Measurements from ENCODE around the gene SEC62.
"Not testable (repeated sequence)": the region's sequence is repeated elsewhere in the genome, so short reads cannot be mapped to it uniquely, and the experiment has no call there.

SEC62 gene

GRCh38 chr3:169968224-169968885, 1.7 kb downstream of the SEC62 start:
- DNase-seq: no peak

GRCh38 chr3:169969174-169970095, 2.8 kb downstream of the SEC62 start:
- no peak for DNase-seq

- DNase-seq: no peak
Measured at GRCh38 chr3:169970847-169971246, 4.2 kb downstream of the SEC62 start.

- DNase-seq: no peak
Measured at GRCh38 chr3:169971522-169971921, 4.9 kb downstream of the SEC62 start.

- no peak for DNase-seq
Measured at GRCh38 chr3:169980055-169980454, 13.4 kb downstream of the SEC62 start.

GRCh38 chr3:169984292-169984691, 17.7 kb downstream of the SEC62 start:
- DNase-seq: no peak

GRCh38 chr3:169990431-169990830, 23.8 kb downstream of the SEC62 start:
- no peak for DNase-seq

GRCh38 chr3:169992156-169992555, 25.5 kb downstream of the SEC62 start:
- DNase-seq: no peak

GRCh38 chr3:169992781-169993180, 26.2 kb downstream of the SEC62 start:
- DNase-seq: no peak

GRCh38 chr3:169993761-169994160, 27.2 kb downstream of the SEC62 start:
- DNase-seq: no peak

- DNase-seq: no peak
Measured at GRCh38 chr3:169996063-169996462, 29.5 kb downstream of the SEC62 start.

GRCh38 chr3:169998668-169999131, 32.1 kb downstream of the SEC62 start:
- no peak for DNase-seq

- no peak for DNase-seq
Measured at GRCh38 chr3:169999433-169999832, 32.8 kb downstream of the SEC62 start.

- no peak for DNase-seq
Measured at GRCh38 chr3:170000051-170000450, 33.4 kb downstream of the SEC62 start.

- DNase-seq: no peak
Measured at GRCh38 chr3:170002231-170002630, 35.6 kb downstream of the SEC62 start.

GRCh38 chr3:170002879-170003278, 36.3 kb downstream of the SEC62 start:
- no peak for DNase-seq

GRCh38 chr3:170003881-170004356, 37.3 kb downstream of the SEC62 start:
- no peak for DNase-seq

- no peak for DNase-seq
Measured at GRCh38 chr3:170007031-170007663, 40.5 kb downstream of the SEC62 start.

- DNase-seq: no peak
Measured at GRCh38 chr3:170010498-170010897, 43.9 kb downstream of the SEC62 start.

- no peak for DNase-seq
Measured at GRCh38 chr3:170012683-170013400, 46.2 kb downstream of the SEC62 start.

- no peak for DNase-seq
Measured at GRCh38 chr3:170016057-170016456, 49.5 kb downstream of the SEC62 start.

GRCh38 chr3:170019306-170019705, 52.7 kb downstream of the SEC62 start:
- DNase-seq: not testable (repeated sequence)

GRCh38 chr3:170021083-170021482, 54.5 kb downstream of the SEC62 start:
- no peak for DNase-seq

Data from DMS153 (cell line).